GM13977 (cell line): ENCODE data around the gene RNF214.

Source experiments
- DNase-seq: peaks from one replicate; pipeline ENCODE4 v3.0.0; 2012; ENCODE audit warnings: low spot score
- CTCF ChIP-seq: IDR thresholded peaks from 2 replicates; pipeline ENCODE4 v1.5.1; 2012; ENCODE audit warnings: mild to moderate bottlenecking, control low read depth; ENCODE audit not compliant: insufficient read depth; ENCODE audit errors: extremely low read depth, missing control alignments
- in situ Hi-C: fragments of 300-500 bp; cut with MboI; formaldehyde crosslinking; loops from one replicate; pipeline ENCODE4 v1.12.0; 2022; ENCODE audit warnings: low sequenced_read_pairs, low pct_unique_long_range_greater_than_20kb, mixed read lengths, inconsistent platforms; ENCODE audit not compliant: unreplicated experiment

The RNF214 gene

GRCh38 chr11:117305145-117305544 is 72.7 kb downstream of the RNF214 start:
- no peak for DNase-seq
- no peak for TF ChIP-seq CTCF
- in situ Hi-C loops, result no loop called here

GRCh38 chr11:117309310-117309709 is 76.8 kb downstream of the RNF214 start:
- no peak for TF ChIP-seq CTCF
- no peak for DNase-seq
- in situ Hi-C loops, result no loop called here

GRCh38 chr11:117313091-117313490 is 80.6 kb downstream of the RNF214 start:
- no peak for TF ChIP-seq CTCF
- no peak for DNase-seq
- in situ Hi-C loops, result no loop called here

- in situ Hi-C loops, result no loop called here
- no peak for TF ChIP-seq CTCF
- DNase-seq, result no peak
Measured at GRCh38 chr11:117313828-117314768, 81.6 kb downstream of the RNF214 start.

- in situ Hi-C loops, result no loop called here
- no peak for TF ChIP-seq CTCF
- DNase-seq, result no peak
Measured at GRCh38 chr11:117314840-117315239, 82.4 kb downstream of the RNF214 start.

GRCh38 chr11:117315285-117316196 is 83.1 kb downstream of the RNF214 start:
- TF ChIP-seq CTCF, result no peak
- DNase-seq, result peak; percentile 62
- in situ Hi-C loops, result no loop called here
